Posterior vena cava (tissue), 2 donors: ENCODE data around the gene BABAM1. TPM values are rescaled to one million over a fixed set of nuclear protein-coding genes. Genes with fewer than 3 reads are reported as not detected.

Experiments
- DNase-seq: peaks from one replicate; pipeline ENCODE4 v3.0.0-alpha.2; 2020; ENCODE audit warnings: low spot score
- intact Hi-C, 2 donors: fragments of 100-400 bp; cut with DNase I; formaldehyde crosslinking; loops; one replicate each; pipeline versions ENCODE4 v1.14.1 to v1.14.2; 2022 to 2023
- total RNA-seq, 2 donors: library from RNA; stranded (reverse); fragmentation: NEBNext Ultra II Directional; extraction: Animal tissue kit (Norgen Biotek cat#: 25700); gene quantifications; one replicate each; pipeline ENCODE4 v1.2.1, GENCODE V29; 2021
- donor health status: DM: yes; HTN: yes; CAD: no.
- donor health status: DM: yes; HTN: yes; CAD: no.

BABAM1 gene
- total RNA-seq, 2 donors from 2014 or later = 62.9 to 64.6 TPM

DNA sequence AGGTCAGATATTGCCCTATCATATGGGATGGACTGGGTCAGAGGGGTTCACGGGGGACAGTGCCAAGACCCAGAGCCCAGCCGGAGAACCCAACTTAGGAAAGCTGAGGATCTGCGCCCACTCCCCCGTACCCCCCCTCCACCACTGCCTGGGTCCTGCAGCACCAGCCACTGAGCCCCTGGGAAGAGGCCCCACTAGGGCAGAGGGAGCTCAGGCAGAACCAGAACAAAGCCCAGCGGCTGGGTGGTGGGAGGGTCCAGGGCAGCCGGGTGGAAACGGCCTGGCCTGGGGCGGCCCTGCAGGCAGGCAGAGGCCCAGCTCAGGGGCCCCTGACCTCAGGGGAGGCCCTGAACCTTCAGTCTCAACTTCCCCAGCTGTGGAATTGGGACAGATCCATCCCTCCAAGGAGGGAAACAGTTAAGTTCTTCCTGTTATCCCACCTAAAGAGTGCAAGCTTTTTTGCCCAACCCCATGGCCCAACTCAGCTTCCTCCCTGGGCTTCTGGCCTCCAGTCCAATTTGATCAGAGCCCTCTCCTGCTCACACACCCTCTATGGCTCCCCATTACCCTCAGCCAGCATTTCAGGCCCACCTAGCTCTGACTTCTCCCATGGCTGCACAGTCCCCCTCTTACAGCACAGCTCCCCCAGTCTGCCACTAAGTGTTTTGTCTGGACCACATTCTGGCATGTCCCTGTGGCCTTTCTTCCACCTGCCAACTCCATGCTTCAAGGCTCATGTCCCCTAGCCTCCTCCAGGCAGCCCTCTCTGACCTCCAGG, 24.6 kb upstream of the BABAM1 start:
- intact Hi-C loops = no loop called here

DNA sequence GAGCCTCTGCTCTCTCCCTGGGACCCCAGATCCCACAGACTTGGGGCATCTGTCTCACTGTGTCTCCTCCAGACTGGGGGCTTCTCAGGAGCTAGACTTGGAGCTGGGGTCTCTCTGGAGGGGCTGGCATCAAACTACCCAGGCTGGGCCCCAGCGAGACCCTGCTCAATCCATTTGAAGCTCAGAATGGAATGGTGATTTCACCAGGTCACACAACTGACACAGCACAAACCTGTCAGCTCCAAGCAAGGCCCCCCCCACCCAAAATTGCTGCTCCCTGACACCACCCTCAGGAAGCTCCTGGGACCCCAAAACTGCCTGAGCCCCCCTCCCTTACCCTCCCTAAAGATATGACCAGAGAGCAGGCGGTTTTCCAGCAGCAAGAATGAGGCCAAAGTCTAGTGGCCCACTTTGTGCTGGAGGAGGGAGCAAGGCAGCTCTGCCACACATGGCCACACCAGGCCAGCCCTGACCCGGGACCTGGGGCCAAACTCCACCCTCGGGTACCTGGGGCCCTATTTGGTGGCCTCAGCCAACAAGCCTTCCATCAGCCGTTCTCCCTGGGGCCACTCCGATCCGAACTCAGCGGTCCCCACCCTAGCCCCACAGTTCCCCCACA, 23.9 kb upstream of the BABAM1 start:
- DNase-seq = no peak
- intact Hi-C loops = no loop called here

More for the DNA sequence above, 24.6 kb upstream of the BABAM1 start:
- DNase-seq = no peak

DNA sequence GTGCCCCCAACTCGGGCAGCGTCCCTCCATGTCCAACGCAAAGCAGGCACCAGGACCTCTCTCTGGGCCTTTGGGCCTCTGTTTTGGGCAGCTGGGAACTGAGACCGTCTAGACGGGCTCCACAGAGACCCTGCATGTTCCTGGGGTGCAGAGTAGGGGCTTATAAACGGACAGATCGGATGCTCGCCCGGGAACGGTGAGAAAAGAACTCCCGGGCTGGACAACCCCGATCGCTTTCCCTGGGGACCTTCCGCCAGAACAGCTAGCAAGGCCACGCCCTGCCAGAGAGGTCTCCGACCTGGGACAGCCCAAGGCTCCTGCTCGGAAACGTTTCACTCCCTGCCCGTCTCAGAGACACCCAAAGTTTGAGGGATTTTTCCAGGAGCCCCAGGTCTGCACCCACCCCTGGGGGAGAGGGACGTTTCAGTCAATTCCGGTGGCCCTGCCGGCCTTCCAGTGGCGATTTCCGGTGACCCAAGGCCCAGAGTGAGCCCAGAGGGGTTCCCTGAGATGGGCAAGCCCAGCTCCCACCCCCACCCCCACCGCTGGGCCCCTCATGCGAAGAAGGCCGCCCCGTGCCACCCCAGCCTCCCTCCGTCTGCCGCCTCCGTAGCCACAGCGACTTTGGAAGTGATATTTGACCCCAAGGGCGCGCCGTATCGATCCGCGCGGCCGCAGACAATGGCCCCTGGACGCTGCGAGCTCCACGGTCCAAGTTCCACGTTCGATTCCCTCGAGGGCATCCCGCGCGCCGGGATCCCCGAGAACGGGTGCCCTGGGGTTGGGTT, 23.2 kb upstream of the BABAM1 start:
- intact Hi-C loops = no loop called here
- DNase-seq = peak; percentile 81

DNA sequence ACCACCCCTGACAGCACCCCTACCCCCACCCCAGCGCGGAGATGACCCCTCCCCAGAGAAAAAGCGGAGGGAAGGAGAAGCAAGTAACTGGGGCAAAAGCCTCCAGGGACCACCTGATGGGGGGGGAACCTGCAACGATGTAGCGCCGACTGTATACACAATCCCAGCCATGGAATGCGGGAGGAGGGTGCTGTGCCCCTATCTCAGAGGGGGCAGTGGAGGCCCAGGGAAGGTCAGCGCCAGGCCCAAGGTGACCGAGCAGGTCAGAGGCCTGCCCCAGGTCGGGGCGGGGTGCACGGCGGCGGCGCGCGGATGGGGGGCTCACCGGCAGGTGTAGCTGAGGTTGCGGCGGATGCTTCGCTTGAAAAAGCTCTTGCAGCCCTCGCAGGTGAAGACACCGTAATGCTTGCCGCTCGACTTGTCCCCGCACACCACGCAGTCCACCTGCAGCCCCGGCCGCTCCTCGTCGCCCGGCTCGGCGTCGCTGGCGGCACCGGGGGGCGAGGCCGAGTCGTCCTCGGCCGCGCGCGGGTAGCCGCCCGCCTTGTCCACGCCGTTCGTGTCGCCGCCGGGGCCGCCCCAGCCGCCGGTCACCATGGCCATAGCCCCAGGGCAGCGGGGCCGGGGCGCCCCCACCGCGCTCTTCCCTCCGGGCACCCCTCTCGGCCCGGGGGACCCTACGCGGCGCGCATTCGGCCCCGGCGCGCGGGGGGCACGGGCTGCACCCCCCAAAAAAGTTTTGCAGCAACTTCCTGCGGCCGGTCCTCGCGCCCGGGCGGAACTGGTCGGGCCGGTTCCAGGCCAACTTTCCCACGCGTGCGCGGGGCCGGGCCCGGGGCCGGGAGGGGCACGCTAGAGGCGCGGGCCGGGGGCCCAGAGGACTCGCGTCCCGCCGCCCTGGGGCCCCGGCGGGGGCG, 22.4 kb upstream of the BABAM1 start:
- intact Hi-C loops = no loop called here
- DNase-seq = peak; percentile 85

DNA sequence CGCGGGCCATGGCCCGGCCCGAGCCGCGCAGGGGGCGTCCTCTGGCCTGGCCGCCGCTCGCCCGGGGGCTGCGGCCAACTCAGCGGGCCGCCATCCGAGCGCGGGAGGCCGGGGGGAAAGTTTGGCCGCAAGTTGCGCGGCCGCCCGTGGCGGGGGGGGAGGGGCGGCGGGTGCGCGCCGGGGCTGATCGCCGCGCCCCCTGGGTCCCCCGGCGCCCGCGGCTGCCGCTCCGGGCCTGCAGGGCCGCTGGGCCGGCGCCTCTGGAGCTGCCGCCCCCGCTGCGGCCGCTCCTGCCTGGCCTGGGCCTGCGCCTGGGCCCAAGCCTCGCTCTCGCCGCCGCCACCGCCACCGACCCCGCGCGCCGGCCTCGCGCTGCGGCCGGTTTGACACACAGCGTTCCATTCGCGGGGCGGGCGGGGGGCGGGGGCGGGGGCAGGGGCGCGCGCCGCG, 21.7 kb upstream of the BABAM1 start, which contains the start of gene NR2F6:
Gene NR2F6 (minus strand): TSS at position 385 of the 450 bp plus-strand sequence. CDS start 699 bp downstream, outside the sequence.
- intact Hi-C loops = no loop called here

DNA sequence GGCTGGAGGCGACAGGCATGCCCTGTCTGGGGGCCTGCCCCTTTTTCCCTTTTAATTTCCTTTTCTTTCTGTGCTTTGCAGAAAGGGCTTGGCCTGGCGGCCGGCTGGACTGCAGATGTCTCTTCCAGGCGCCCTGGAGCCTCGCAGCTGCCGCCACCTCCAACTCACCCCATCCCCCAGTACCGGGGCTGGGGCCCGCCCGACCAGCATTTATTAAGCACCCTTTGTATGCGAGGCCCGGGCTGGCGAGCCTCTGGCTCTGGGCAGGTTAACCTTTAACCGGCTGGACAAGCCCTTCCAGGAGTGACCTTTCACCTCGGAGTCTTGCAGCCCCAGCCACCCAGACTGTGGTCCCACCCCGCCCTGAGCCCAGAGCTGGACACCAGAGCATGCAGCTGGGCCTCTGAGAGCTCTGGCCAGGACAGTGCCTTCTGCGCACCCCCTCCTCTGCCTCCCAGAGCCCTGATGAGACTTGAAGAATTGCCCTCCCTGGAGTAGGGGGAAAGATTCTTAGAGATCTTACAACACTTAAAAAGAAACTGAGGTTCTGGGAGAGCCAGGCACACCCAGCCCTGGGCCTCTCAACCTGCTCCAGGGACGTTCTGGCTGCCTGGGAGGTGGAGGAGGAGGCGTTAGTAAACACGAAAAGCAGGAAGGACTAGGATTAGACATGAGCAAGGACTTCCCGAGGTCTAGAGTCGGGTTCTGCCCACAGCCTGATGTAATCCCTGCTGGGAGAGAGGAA, 20.4 kb upstream of the BABAM1 start:
- intact Hi-C loops = no loop called here
- DNase-seq = peak; percentile 86

More for the DNA sequence above, 21.7 kb upstream of the BABAM1 start, which contains the start of gene NR2F6:
- DNase-seq = no peak

DNA sequence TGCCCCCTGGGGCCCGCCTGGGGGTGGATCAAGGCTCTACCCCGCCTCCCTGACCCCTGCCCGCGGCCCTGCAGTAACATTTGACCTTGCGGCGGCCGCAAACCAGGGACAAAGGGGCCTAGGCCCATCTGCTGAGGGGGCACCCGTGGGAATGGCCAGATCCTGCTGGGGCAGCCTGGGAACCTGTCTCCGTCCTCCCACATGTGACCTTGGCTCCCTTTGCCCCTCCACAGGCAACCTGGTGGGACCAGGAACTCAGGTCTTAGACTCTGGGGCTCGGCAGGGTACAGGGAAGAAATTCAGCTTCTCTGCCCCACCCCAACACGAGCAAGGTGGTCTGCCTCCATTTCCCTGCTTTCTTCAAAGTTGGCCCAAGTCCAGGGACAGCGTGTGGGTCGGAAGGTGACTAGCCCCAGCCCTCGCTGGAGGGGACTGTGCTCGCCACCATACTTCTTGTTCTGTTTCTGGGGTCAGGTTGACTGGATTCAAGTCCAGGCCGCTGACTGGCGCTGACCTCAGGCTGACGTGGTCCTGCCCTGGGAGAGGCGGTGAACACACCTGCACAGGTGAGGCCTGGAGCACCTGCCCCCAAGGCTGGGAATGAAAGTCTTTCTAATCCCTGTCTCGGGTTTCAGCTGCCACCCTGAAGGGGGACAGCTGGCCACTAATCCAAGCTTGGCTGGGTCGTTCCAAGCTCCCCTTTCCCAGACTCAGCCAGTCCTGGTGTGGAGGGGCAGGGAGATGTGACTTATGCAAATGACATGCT, 19.0 kb upstream of the BABAM1 start:
- intact Hi-C loops = no loop called here
- no peak for DNase-seq

DNA sequence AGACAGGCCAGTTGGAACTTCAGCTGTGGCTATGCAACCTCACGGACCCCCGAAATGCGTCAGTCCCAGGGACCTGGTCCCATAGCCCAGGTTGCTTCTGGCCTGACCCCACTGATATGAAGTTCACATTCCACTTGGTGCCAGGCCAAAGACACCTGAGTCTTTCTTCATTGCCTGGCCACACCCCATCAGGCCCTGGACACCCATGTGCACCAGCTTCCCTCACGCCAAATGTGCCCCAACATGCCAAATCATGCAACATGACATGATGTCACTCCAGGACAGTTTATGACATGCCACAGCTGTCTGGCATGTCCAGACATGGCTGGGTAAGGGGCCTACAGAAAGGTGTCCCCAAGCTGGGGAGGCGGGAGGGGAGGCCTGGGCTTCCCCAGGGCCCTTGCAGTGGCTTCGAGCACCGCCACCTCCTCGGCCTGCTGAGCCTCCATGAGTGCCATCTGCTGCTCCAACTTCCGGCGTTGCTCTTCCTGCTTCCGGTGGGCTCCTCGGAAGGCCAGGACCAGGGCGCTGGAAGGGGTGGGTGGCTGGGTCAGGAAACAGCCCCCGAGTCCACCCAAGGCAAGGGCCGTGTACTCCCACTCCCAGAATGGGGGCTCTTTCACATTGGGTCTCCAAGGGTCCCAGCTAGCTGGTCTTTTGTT, 17.2 kb upstream of the BABAM1 start:
- DNase-seq = no peak
- intact Hi-C loops = no loop called here

DNA sequence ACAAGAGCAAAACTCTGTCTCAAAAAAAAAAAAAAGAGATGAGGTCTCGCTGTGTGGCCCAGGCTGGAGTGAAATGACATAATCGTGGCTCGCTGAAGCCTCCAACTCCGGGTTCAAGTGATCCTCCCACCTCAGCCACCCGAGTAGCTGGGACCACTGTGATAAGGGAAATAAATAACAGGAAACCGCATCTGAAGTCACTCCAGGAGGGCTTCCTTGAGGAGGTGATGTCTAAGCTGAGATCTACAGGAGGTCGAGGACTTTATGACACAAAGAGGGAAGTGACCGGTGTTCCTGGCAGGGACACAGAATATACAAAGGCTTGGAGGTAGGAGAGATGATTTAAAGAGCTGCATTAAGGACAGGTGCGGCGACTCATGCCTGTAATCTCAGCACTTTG, 12.6 kb upstream of the BABAM1 start:
- DNase-seq = no peak
- intact Hi-C loops = no loop called here

DNA sequence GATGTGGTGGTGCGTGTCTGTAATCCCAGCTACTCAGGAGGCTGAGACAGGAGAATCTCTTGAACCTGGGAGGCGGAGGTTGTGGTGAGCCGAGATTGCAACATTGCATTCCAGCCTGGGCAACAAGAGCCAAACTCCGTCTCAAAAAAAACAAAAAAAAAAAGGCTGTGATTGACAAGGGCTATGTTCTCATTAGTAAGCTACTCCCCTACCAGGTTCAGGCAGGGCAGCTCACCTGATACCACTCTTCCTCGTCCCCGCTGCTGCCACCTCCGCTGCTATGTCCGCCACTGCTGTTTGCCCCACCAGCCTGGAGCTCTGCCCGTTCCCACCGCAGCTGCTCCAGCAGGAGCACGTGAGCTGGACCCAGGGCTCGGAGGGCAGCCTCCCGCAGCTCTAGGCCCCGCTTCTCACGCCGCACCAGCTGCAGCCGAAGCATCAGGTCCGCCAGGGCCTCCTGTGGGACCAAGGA, 12.1 kb upstream of the BABAM1 start:
- intact Hi-C loops = no loop called here
- no peak for DNase-seq

DNA sequence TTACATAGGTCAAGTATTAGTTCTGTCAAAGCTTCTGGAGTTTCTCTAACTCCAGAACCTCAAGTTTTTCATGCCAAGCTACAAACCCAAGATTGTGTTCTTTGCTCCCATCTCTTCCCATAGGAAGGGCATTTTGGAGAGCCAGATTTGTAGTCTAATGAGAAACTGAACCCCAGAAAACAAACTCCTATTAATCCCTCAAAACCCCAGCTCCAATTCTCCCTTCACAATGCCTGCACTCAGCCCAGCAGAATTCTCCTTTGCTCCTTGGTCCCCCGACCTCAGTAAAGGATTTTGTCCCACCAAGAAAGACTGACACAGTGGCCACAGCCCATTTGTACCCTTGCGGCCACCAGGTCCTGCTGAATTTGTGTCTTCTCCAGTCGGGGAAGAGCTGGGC, 11.1 kb upstream of the BABAM1 start:
- intact Hi-C loops = no loop called here
- no peak for DNase-seq

DNA sequence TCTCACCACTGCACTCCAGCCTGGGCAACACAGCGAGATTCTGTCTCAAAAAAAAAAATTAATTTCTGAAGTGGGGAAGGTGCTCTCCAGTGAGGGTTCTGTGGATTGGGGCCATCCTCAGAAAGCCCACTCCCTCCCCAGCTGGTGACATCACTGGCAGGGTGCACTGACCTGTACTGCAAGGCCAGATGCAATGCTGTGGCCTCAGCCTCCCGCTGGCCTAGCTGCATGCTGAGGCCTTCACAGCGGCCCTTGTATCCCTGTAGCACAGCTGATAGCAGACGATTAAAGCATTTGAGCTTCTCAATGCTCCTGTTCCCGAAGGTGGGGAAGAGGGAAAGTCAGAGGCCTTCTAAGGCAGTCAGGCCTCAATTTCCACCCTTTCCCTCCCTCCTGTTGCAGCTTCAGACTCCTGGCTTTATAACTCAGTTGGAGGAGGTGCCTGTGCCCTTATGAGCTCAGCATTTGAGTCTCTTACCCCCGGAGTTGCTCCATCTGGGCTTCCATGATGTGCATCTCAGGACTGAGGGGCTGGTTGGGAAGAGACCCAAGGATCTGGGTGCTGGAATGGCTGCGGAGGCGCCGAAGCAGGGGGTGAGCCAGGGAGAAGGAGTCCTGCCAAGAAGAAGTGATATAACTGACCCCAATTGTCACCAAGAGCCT, 8.0 kb upstream of the BABAM1 start:
- intact Hi-C loops = no loop called here
- no peak for DNase-seq

DNA sequence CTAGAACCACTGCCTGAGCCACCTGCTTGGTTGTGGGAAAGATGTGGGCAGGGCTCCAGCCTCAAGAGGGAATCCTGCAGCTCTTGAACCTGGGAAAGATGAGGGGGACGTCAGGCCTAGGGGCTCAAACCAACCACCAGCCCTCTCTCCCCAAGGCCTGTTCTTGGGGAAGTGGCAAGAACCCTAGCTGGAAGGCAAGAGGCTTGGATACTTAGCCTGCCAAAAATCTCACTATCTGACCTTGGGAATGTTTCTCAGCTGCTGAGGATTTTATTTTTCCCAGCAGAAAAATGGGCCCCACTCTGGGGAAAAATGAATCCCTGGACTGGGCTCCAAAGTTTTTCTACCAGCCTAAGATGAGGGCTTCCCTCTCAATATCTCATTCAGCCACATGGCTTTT, 7.3 kb upstream of the BABAM1 start:
- intact Hi-C loops = no loop called here

DNA sequence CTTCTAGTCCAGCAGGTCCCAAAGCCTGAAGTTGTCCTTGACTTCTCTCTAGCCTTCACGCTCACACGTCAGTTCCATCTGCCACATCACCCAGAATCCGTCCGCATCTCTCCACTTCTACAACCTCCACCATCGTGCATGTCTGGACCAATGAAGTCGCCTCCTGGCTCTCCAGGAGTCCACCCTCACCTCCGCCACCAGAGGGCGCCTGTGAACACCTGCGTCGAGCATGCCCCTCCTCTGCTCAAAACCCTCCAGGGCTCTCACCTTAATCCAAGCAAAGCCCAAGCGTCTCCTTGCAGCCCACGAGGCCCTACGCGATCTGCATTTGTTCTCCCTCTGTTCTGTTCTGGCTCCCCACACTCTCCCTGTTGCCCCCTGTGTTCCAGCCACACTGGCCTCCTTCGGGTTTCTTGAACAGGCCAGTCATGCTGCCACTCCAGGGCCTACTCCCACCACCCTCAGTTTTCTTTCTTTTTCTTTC, 6.4 kb upstream of the BABAM1 start:
- intact Hi-C loops = no loop called here
- DNase-seq = peak; percentile 93

More for the DNA sequence above, 7.3 kb upstream of the BABAM1 start:
- no peak for DNase-seq

DNA sequence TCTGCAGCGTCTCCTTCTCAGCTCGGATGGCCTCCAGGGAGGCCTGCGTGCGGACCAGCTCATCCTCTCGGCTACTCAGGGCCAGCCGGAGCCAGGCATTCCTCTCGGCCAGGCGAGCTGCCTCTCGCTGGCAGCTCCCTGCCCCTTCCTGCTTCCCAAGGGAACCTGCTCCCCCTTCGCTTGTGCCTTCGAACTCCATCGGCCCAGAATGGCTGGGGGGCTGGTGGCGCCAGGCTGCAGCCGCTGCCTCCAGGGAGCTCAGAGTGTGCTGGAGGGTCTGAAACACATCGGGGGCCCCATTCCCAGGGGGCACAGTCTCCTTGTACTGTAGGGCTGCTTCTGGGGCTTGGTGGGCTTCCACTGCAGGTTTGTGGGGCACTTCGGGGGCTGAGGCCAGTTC, 4.7 kb upstream of the BABAM1 start:
- intact Hi-C loops = no loop called here
- DNase-seq = no peak
